ENCODE data around the gene NAALADL2. TPM values are rescaled to one million over a fixed set of nuclear protein-coding genes. Genes with fewer than 3 reads are reported as not detected.

NAALADL2 gene
- total and polyA plus RNA-seq, 2 of the 8 experiments (the other 6 are each of a cell fraction or from before 2014, with no cell fraction given) = 0.12 to 0.22 TPM

GRCh38 chr3:174945276-174945675 is 86.1 kb downstream of the NAALADL2 start:
- Histone ChIP-seq H3K4me2 (ENCODE audit: insufficient read depth in 1 of 2, low read depth in 2 of 2, low read length in 2 of 2) (no peak overlapping the region), H3K4ac (replicated peaks; ENCODE audit: insufficient read length, low read depth, low read length) (no peak overlapping the region), H4K91ac (replicated peaks; ENCODE audit: insufficient read length, low read length) (no peak overlapping the region), H4K5ac (ENCODE audit: insufficient read length, low read depth, low read length) (no peak overlapping the region), H3K79me1 (ENCODE audit: low read depth, low read length) (no peaks in the 10 kb centered on the region), H3K36me3 (ENCODE audit: control insufficient read depth in 2 of 4, insufficient read depth in 4 of 4, low read length in 3 of 4) (no peaks in the 10 kb centered on the region), H2BK15ac (ENCODE audit: low read length) (no peak overlapping the region), H3K27me3 (replicated peaks in 1 of 4; ENCODE audit: control insufficient read depth in 3 of 4, extremely low read depth in 1 of 4, insufficient read depth in 3 of 4, low read length in 3 of 4) (no peaks in the 10 kb centered on the region), H2AFZ (ENCODE audit: low read length) (no peak overlapping the region), H2AK5ac (ENCODE audit: low read depth, low read length) (no peak overlapping the region), H3K18ac (ENCODE audit: extremely low read depth, low read length) (no peak overlapping the region), H3K23me2 (ENCODE audit: low read depth, low read length) (no peaks in the 10 kb centered on the region; the same call in 1 of the 2 replicates), H3K14ac (ENCODE audit: insufficient read length) (no peak overlapping the region), H3K4me1 (replicated peaks in 1 of 4; ENCODE audit: control insufficient read depth in 3 of 4, insufficient read depth in 4 of 4, low read length in 3 of 4) (no peaks in the 10 kb centered on the region), H3K9me3 (ENCODE audit: insufficient read depth in 2 of 2, low read depth in 1 of 2, low read length in 1 of 2) (no peaks in the 10 kb centered on the region), H3K56ac (replicated peaks; ENCODE audit: insufficient read length, low read depth, low read length) (no peak overlapping the region), H2BK12ac (ENCODE audit: low read depth, low read length) (no peak overlapping the region), H3K4me3 (ENCODE audit: extremely low read depth in 1 of 4, insufficient read depth in 2 of 4, low read depth in 3 of 4, low read length in 4 of 4) (no peak overlapping the region), H3K79me2 (ENCODE audit: control insufficient read depth in 1 of 2, insufficient read depth in 2 of 2, low read length in 2 of 2) (no peaks in the 10 kb centered on the region), H2BK5ac (ENCODE audit: low read depth, low read length) (no peak overlapping the region), H4K20me1 (replicated peaks in 1 of 2; ENCODE audit: control insufficient read depth in 1 of 2, insufficient read depth in 2 of 2, low read length in 2 of 2) (no peaks in the 10 kb centered on the region), H3K23ac (ENCODE audit: insufficient read length) (no peak overlapping the region), H3K27ac (ENCODE audit: low read depth, low read length) (no peak overlapping the region), H3K9ac (replicated peaks in 1 of 4; ENCODE audit: extremely low read depth in 1 of 4, low read depth in 3 of 4, low read length in 3 of 4) (no peak overlapping the region), H4K8ac (ENCODE audit: extremely low read depth, insufficient read depth, low read length) (no peak overlapping the region), H2BK20ac (ENCODE audit: low read length) (no peak overlapping the region), H2BK120ac (replicated peaks; ENCODE audit: low read depth, low read length) (no peak overlapping the region)
- WGBS, 2 experiments (ENCODE audit: extremely low coverage in 1 of 2, insufficient coverage in 1 of 2, insufficient read length in 1 of 2, insufficient replicate concordance in 2 of 2, low coverage in 1 of 2, low lambda C conversion rate in 2 of 2, missing lambda C conversion rate in 1 of 2) = 96% methylated on average over 2 of the region's 2 CpGs; no CpG with 5 or more reads in 1 of the 2 experiments
- DNase-seq (ENCODE audit: low read depth in 1 of 2, low spot score in 2 of 2) (no peak), FAIRE-seq (no peak)
- ChIA-PET CTCF (ENCODE audit: partially characterized antibody) (no interaction called here), POLR2A (ENCODE audit: partially characterized antibody) (no interaction called here)
- TF ChIP-seq TEAD4 (IDR thresholded peaks at IDR 0.05; ENCODE audit: low read depth, low read length) = no peak
- no peak for TF ChIP-seq CTCF (IDR thresholded peaks at IDR 0.05; ENCODE audit: control extremely low read depth in 1 of 3, insufficient read depth in 1 of 3, low read depth in 1 of 3, low read length in 3 of 3)
- no peak for TF ChIP-seq RFX5 (IDR thresholded peaks at IDR 0.05; ENCODE audit: borderline replicate concordance, low read depth, low read length)
- no peak for TF ChIP-seq CTBP2 (IDR thresholded peaks at IDR 0.05; ENCODE audit: borderline replicate concordance, insufficient read depth, insufficient read length, low read length)
- TF ChIP-seq CBX8 (IDR thresholded peaks at IDR 0.05; ENCODE audit: borderline replicate concordance, low read depth, low read length) = no peak
- no peak for TF ChIP-seq POLR2AphosphoS5 (IDR thresholded peaks at IDR 0.05; ENCODE audit: low read depth, low read length)
